Astrocyte (in vitro differentiated cells and primary cell): ENCODE data around the gene OSMR.

Experiments
- EZH2 ChIP-seq: IDR thresholded peaks from 2 replicates; pipeline ENCODE4 v1.6.1; 2012; ENCODE audit warnings: mild to moderate bottlenecking, low read length, inconsistent platforms; ENCODE audit not compliant: insufficient read depth
- TF ChIP-seq, protein P1 (sequence below): IDR thresholded peaks from 2 replicates; pipeline ENCODE4 v1.5.1; 2011; ENCODE audit warnings: low read depth, mild to moderate bottlenecking, inconsistent platforms, low read length, moderate library complexity; ENCODE audit not compliant: insufficient read depth

DNA sequence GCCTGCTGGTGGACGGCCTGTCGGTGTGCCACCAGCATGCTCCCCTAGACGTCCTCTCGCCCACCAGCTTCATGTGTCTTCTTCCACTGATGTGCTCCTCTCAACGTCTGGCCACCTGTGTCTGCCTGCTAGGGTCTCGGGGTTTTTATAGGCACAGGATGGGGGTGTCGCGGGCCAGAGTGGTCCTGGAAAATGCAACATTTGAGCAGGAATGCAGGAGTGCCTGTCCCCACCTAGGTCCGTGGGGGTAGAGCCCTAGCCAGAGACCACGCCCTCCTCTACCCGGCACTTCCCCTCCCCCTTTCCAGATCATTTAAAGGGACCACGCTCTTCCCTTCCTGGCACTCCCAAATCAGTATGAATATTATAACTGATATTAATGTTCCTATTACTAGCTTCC, 48.0 kb upstream of the OSMR start:
- TF ChIP-seq, protein P1, sequence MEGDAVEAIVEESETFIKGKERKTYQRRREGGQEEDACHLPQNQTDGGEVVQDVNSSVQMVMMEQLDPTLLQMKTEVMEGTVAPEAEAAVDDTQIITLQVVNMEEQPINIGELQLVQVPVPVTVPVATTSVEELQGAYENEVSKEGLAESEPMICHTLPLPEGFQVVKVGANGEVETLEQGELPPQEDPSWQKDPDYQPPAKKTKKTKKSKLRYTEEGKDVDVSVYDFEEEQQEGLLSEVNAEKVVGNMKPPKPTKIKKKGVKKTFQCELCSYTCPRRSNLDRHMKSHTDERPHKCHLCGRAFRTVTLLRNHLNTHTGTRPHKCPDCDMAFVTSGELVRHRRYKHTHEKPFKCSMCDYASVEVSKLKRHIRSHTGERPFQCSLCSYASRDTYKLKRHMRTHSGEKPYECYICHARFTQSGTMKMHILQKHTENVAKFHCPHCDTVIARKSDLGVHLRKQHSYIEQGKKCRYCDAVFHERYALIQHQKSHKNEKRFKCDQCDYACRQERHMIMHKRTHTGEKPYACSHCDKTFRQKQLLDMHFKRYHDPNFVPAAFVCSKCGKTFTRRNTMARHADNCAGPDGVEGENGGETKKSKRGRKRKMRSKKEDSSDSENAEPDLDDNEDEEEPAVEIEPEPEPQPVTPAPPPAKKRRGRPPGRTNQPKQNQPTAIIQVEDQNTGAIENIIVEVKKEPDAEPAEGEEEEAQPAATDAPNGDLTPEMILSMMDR = no peak
- TF ChIP-seq EZH2 = no peak
